ENCODE results near the gene STPG3.

STPG3 gene

DNA sequence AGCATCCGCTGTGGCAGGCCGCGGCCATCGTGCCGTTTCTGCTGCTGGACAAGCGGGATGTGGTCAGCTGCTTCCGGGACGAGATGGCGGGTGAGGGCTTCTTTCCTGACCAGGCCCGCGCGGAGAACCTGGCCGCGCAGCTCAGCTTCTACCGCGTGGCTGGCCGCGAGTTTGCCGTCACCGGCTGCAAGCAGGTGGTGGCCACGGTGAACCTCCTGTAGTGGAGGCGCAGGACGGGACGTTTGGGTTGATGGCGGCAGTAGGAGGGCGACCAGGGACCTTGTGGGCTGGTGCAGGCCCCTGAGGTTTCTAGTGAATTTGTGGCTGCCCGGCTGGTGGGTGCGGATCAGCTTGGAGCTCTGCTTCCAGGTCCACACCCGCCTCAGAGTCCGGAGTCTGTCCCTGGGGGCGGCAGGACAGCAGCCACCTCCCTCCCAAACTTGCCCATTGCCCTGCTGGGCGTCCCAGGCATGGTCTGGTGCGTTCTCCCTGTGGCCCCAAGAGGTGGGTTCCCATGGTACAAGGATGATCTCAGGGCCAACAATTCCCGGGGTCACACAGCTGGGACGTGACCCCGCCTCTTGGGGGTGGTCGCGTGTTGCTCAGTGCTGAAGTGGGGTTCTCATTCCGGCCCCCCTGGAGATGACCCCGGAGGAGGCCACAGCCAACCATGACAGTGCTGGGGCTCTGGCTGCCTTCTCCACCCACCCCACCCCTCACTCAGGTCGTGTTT, 28.8 kb downstream of the STPG3 start:
- DNase-seq (ENCODE audit: low spot score) = no peak

DNA sequence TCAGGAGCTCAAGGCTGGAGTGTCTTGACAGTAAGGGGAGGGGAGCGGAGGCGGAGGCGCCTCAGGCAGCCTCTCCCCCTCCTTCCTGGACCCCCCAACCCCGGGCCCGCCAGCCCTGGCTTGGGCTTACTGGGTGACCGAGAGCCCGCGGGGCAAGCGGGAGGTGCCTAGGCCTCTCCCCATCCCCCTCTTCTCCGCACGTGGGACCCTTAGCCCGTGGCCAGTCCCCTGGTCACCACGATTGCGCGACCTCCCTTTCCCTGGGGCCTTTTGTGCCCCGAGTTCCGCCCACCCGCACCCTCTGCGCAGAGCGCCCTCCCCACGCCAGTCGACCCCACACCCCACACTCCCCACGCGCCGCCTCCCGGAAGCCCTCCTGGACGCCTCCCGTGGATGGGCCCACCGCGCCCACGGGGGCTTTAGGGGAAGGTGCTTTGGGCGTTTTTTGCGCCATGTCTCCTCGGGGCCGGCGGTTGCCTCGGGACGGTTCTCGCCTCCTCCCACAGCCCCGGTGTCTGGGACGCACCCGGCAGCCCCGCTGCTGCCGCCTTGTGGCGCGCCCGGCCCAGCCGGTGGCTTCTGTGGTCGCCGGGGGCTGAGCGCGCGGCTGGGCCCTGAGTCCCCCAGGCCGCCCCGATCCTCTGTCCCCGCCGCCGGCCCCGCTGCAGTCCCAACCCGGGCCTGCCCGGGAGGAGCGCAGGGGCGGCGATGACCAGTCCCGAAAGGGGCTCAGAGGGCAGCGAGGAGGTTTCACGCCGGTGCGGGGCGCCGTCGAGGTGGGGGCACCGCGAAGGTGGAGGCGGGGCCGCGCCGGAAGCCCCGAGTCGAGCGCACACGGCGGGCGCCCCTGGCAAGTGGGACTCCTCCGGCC, 29.6 kb downstream of the STPG3 start:
- DNase-seq (ENCODE audit: low spot score) = peak; percentile 73

DNA sequence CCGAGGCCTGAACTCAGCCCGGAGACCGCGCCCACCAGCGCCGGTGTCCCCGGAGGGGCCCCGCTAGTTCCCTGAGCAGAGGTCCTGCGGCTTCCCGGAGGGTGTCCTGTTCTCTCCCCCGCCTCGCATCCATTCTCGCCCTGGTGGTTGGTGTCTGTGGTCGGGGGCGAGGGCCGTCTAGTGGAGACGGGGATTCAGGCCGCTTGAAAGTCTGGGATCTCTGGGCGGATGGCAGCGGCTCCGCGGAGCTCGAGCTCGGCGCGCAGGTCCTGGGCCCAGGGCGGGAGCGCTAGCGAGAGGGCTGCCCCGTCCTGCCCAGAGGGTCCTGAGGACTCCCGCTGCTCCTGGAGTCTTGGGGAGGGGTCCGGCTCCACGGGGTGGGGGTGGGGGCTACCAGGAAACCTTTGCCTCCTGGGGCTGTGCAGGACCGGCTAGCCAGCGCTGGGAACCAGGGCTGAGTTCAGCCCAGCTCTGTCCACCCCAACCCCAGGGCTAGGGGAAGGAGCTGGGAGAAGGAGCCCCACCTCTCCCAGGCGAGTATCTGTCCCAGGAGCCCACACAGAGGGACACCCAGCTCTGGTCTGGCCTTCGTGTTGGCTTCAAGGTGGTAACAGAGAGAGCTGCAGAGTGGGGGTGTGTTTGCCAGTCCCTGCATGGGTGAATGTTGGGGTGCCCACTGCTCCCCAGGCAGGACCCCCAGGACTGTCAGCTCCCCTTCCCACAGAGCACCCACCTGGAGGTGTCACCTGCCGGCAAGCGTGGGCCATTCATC, 30.4 kb downstream of the STPG3 start:
- no peak for DNase-seq (ENCODE audit: low spot score)

DNA sequence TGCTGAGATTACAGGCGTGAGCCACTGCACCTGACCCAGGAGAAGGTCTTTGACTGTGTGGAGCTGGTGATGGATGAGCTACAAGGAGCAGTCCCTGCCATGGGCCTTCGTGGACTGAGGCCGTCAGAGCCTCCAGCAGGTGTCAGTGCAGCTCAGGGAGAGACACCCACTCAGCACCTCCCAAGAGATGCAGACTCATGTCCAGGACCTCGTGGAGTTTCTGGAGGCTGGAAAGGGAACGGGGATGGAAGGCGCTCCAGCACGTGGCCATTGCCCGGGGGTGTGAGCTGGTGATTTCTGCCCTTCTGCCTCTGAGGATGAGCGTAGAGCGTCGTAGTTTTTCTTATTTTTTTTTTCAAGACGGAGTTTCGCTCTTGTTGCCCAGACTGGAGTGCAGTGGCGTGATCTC, 35.9 kb downstream of the STPG3 start:
- DNase-seq (ENCODE audit: low spot score) = peak; percentile 81

DNA sequence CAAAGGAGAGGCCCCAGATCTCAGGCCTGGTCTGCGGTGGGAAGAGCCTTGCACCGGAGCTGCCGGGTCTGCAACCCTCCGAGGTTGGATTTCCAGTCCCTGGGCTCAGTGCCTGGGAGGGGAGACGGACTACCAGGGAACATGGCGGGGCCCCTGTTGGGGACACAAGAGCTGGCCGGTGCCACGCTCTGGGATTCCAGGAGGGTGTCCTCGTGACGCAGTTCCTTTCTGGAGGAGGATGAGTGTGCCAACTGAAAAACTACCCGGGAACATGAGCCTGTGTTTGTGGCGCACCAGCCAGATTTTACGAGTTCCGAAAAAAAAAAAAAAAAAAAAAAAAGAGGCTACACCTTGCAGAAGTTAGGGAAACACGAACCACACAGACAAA, 42.0 kb downstream of the STPG3 start:
- DNase-seq (ENCODE audit: low spot score) = no peak

DNA sequence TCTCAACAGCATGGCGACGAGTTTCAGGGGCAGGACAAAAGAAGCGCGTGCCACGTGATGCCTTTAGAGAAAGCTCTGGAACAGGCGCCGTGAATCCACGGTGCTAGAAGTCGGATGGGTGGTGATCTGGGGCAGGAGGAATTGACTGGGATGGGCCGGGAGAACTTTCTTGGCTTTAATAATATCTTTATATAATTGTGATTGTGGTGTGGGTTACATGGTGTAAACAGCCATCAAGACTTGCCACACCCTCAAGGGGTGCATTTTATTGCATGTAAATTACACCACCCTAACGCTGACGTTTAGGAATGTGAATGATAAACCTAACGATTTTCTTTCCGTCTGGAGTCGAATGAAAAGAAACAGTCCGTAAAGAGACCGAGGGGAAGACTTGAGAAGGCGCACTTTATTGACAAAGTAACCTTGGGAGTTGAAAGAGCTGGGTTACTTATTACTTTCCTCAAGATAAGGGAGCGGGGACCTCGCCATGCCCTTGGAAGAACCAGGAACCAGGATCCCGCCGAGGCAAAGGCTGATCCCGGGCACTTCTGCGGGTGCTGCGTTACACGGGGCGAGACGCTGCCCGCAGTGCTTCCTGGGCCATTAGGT, 42.5 kb downstream of the STPG3 start:
- no peak for DNase-seq (ENCODE audit: low spot score)

- no peak for DNase-seq (ENCODE audit: low spot score)
Measured at GRCh38 chr9:137294091-137294680, 43.1 kb downstream of the STPG3 start.

DNA sequence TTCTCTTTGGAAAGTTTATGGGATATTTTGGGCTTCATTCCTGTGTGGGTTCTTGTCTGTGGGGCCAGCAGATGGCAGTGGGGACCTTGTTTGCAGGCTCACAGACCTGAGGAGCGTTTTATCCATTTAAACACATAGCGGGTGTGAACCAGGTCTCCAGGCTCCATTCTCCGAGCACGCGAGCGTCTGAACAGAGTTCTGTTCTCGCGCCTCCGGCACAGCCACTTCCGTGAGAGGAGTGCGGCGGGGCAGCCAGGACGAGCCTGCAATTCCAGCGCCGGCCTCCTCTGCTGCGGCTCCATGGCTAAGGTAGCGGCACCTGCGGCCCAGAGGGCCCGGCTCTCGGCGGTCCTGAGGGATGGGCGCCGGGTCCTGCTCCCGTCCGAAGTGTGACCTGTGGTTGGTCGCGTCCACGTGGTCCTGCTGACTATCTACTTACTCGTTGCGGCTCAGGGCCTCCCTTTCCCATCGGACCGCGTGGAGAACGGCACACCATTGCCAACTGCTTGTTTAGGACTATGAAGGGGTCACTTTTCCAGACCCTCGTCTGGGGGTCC, 43.7 kb downstream of the STPG3 start:
- DNase-seq (ENCODE audit: low spot score) = no peak

DNA sequence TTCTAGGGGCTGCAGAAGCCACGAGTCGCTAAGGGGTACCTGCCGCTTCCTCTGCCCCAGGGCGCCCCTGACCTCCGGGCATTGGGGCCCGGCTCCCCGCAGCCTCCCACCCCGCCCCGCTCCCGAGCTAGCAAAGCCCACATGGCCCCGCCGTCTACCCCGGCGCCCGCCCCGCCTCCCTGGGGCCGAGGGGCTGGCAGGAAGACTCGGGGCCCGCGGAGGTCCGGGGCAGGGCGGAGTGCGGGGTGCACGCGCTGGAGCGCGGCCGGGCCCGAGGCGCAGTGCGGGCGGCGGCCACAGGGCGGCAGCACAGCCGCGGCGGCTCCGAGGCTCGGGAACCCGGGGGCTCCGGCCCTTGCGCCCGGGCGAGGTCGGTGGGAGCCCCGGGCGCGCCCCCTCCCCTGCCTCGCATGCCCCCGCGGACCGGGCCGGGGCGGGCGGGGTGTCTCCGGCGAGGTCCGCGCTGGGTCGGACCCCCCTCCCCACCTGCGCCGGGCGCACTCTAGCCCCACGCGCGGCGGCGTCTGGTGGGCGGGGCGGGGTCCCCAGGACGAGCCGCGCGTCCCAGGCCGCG, 44.2 kb downstream of the STPG3 start:
- DNase-seq (ENCODE audit: low spot score) = peak; percentile 91

DNA sequence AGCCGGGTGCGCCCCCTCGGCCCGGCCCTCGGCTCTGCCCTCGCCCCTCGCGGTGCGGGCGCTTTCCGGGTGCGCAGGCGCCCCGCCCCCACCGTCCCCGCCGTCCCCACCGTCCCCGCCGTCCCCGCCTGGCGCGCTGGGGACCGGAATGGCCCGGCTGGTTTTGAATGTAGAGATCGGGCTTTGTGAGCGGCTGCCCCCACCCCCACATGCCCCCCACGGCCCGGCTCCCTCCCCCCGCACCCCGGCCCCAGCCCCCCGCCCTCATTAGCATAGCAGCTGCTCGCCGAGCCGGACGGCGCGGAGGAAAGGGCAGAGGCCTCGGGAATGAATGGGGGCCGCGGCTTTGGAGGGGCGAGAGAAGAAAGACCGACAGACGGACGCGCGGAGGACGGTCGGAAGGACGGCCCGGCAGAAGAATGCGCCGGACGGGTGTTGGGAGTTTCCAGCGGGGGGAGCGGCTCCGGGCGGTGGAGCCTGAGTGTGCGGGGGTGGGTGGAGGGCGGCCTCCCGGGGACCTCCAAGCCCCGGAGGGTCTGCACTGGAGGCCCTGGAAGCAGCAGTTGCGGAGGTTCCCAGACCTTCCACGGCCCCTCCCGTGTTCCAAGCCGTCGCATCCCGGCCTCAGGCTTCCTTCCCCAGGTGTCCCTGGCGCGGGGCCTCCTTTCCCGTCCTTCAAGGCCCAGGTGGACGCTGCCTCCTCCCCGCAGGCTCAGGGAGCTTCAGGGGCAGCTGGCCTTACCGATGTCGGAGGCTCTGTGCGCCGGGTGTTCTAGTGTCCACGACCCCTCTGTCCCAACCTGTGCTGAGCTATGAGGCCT, 45.0 kb downstream of the STPG3 start:
- no peak for DNase-seq (ENCODE audit: low spot score)

DNA sequence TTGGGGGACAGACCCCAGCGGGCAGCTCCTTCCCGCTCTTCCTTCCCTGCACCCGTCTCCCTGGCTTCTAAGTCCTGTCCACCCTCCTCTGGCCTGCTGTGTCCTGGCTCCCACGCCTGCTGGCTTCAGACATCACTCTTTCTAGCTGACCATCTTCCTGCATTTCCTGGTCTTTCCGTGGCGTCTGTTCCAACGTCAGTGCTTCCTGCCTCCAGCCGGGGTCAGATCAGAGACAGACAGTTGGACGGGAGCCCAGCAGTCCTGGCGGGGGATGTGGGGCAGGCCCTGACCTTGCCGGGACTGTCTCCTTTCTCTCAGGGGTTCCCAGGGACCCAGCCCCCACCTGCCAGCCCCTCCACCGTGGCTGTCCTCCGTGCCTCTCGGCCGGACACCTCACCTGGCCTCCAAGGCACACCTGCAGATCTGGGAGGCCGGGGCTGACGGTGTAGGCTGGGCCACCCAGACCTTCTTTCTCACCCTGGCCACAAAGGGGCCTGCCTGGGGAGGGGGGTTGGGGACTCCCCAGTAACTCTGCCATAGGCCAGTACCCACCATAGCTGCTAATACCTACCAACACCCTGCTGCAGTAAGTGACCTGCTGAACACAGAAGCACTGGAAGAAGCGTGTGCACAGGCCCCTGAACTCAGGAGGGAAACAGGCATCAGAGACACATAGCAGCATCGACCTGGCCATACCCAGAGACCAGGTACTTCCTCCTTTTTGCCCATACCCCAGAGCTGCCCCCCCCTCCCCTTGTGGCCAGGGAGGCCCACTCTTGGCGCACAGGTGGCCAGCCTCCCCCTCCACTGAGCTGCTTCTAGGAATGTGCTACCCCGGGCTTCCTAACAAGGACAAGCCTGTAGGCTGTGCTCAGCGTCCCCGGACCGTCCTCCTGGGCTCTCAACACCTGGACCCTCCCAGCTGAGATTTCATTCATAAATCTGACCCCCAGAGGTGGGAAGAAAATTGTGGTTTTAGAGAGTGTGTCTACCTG, 45.9 kb downstream of the STPG3 start:
- no peak for DNase-seq (ENCODE audit: low spot score)

GRCh38 chr9:137297966-137298365, 46.9 kb downstream of the STPG3 start:
- DNase-seq (ENCODE audit: low spot score) = no peak

GRCh38 chr9:137298401-137299202, 47.5 kb downstream of the STPG3 start:
- no peak for DNase-seq (ENCODE audit: low spot score)

- DNase-seq (ENCODE audit: low spot score) = no peak
Measured at GRCh38 chr9:137299203-137299565, 48.1 kb downstream of the STPG3 start.

- DNase-seq (ENCODE audit: low spot score) = no peak
Measured at GRCh38 chr9:137299938-137300337, 48.9 kb downstream of the STPG3 start.

DNA sequence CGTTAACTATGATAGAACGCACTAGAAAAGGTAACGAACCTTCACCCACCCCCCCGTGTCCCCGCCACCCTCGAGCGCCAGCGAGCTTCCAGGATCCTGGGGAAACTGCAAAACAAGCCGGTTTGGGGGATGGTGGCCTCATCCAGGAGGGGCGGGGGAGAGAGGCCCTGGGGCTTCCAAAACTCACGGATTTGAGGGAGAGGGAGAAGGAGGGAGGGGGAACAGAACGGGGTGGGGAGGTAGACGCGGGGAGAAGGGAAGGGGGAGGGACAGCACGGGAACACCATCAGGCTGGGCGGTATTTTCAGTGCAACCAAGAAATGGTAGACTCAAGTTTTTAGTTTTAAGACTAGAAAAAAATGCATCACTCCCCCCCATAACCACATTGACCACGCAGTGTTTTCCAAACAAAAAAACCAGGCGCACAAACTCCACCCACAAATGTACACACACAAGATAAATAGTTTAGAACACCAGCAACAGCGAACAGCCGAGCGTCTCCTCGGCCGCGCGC, 49.5 kb downstream of the STPG3 start:
- DNase-seq (ENCODE audit: low spot score) = no peak

DNA sequence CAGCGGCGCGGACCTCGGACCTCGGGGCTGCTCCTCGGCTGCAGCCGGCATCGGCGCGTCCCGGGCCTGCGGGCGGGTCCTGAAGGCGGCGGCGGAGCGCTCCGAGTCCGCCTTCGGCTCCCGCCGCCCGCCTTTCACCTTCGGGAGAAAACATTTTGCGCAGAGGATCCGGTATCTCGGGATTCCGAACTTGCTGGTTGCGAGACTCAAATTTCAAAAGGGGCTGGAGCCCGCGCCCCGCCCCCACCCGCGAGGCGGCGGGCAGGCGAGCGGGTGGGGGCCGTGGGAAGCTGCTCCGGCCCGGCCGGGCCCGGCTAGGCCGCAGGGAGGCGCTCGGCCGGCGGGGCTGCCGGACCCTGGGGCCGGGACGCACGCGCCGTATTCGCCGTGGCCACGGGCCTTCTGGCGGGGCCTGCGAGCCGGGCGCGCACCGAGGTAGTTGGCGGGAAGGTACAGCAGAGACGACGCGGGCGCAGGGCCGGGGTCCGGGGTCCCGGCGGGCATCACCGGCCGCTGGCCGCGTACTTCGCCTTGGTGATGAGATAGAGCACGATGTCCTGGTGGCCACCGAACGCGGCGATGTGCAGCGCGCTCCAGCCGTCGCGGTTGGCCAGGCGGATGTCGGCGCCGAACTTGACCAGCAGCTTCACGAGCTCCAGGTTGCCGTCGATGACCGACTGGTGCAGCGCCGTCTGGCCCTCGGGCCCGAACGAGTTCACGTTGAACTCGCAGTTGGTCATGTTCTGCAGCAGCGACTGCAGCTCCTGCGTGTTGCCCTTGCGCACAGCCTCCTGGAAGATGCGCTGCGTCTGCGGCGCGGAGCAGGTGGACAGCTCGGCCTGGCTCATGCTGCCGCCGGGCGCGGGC, 50.2 kb downstream of the STPG3 start:
- DNase-seq (ENCODE audit: low spot score) = peak; percentile 72
